Left renal cortex interstitium (tissue), 4 donors: ENCODE measurements around the gene TRIM32. TPM values are rescaled to one million over a fixed set of nuclear protein-coding genes. Genes with fewer than 3 reads are reported as not detected.

Experiments used
- DNase-seq, 4 donors: peaks; one replicate each; pipeline ENCODE4 v3.0.0-alpha.2; 2013; ENCODE audit warnings: low read depth in 4 of 4, low spot score in 2 of 4, missing footprints in 1 of 4
- polyA plus RNA-seq, 4 donors: library from polyadenylated mRNA; unstranded; fragments of 120-200 nt; gene quantifications; one replicate each; pipeline ENCODE4 v1.2.1, GENCODE V29; 2013; ENCODE audit not compliant: insufficient read length in 4 of 4

TRIM32 gene
- polyA plus RNA-seq, 4 donors, result 21.4 to 23.6 (median 22.2) TPM

- DNase-seq, result no peak
Observed at GRCh38 chr9:116701940-116702642, 15.0 kb downstream of the TRIM32 start.

DNA sequence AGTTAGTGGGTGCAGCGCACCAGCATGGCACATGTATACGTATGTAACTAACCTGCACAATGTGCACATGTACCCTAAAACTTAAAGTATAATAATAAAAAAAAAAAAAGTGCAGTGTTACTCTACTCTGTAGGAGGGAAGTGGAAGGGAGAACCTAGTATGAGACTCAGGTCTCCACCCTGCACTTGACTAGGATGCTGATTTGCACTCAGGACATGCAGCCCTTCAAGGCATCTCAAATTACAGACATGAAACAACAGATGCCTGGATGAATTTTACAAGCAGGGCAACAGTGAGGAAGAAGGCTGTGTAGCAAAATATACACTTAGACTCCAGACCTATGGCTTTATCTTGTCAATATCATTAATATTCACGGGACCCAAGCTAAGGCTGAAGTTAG, 16.5 kb downstream of the TRIM32 start:
- DNase-seq, result no peak

DNA sequence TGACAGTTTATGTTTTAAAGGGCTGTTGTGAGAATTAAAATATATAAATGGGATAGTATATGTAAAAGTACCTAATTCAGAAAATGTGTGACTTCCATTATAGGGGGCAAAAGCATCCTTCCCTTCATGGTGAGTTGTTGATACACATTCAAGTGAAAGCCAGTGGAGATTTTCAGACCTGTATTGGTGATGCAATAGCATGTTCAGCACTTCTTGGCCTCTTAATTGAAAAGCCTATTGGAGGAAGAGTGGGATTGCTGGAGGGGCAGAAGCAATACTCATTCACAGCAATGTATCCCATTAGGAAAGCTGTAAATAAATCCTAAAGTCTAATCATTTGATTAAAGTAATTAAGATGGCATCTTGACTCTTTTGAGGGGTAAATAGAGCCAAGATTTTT, 17.4 kb downstream of the TRIM32 start:
- no peak for DNase-seq

- no peak for DNase-seq
Observed at GRCh38 chr9:116705531-116705930, 18.4 kb downstream of the TRIM32 start.

- DNase-seq, result no peak
Observed at GRCh38 chr9:116706310-116707290, 19.5 kb downstream of the TRIM32 start.

DNA sequence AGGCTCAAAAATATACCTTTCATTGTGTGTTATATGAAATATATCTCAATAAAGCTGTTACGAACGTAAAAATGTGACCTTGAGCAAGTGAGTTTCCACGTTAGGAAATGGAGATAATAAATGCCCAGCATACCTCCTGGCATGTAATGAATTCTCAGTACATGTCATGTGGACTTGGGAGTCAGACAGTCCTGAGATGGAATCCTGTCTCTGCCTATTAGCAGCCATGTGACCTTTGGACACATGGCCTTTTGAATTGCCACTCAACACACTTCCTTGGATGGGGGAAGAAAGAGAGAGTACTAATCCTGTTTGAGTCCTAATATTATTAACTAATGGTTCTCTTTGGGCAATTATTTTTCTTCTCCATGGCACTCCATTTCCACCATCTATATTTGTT, 25.7 kb downstream of the TRIM32 start:
- no peak for DNase-seq

- DNase-seq, result no peak
Observed at GRCh38 chr9:116713271-116713670, 26.2 kb downstream of the TRIM32 start.

DNA sequence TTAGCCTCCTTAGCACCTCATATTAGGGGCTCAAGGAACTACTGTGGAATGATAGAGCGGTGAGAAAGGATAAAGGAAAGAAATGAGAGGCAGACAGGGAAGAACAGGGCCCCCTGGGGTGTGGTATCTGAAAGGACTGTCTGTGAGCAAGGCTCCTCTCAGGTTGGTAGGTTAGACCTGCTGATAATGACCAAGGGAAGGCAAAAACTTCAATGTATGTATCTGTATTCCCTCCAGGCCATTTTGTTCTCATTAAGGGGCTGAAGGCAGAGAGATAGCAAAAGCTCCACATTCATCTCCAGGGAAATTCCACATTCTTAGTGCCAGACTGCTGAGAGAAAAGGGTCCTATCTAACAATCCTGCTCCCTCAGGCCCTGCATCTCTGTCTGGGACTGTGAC, 28.6 kb downstream of the TRIM32 start:
- DNase-seq, result no peak

DNA sequence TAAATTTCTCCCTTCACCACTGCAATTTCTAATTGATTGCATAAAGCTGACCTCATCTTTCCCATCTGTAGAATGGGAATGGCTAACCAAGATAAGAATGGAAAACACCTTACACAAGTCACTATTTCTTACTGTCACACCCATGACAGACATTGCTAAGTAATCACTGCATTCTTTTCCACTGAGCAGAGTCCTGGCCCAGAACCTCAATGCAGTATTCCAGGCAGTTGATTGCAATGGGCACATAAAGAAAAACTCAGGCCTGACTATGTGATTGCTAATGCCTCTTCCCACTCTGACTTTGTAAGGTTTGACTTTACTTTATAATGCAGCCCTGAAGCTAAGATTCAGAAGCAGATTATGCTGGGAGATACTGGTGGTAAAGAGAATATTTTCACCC, 29.3 kb downstream of the TRIM32 start:
- DNase-seq, result no peak

DNA sequence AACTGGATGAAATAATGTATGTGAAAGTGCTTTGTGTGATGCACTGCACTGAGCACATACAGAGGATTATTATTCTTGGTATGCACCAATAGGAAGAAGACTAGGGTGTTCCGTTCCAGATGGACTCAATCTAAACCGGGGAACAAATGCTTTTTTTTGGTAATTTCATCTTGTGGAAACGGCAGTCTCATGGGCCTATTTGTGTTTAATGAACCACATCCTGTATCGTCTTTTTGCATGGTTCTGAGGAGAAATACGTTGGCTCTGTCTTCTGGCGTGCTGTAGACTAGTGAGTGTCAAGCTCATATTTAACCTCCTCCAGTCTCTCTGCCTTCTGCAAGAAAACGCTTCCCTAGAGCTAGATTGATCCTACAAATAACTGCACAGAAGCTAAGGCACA, 30.0 kb downstream of the TRIM32 start:
- peak in 2 of 4 donors; percentile 23 to 40 for DNase-seq

DNA sequence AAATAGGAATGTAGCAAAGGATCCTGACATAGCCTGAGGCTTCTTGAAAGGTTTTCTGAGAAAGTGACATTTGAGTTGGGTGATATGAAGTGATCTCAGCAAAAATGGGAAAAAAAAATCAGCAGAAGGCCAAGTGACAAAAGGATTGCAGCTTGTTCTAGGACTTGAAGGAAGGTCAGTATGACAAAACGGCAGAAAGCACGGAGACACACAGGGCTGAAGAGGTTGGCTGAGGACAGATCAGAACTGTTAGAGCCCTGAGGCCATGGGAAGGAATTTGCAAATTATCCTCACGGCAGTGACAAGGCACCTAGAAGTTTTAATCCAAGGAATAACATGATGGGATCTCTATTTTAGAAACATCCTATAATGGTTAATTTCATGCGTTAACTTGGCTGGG, 31.0 kb downstream of the TRIM32 start:
- DNase-seq, result no peak

DNA sequence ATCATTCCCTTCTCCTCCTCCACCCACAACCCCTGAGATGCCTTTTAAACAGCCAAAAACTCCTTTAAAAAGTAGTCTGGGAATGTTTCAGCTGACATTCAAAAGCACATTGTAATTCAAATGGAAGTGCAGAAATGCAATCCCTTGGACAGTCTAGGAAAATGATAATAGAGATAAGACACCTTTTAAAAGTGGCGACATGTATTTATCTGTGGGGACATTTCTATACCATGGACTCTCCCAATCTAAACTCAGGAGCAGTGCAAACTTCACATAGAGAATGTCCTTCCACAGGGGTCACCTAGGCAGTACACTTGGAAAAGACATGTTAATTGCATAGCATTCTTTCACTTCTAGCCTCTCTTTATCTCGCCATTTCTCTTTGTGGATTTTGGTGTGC, 33.0 kb downstream of the TRIM32 start:
- DNase-seq, result no peak

DNA sequence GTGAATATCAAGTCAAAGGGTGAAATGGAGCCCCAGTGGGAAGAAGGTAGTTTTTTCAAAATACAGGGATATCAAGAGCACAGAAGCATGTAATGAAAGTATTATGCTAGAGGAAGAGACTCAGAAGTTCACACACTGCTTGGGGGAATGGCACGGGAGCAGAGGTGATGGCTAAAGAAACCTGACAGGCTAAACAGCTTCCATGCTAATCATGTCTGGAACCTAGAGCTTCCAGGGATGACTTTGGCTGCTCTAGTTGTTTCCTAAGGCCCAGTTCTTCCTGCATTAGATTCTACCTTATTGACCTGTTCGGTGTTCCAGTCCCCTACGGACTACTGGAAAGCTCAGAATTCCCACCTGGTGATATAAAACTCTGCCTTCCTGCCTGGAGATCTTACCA, 34.3 kb downstream of the TRIM32 start:
- DNase-seq, result no peak

DNA sequence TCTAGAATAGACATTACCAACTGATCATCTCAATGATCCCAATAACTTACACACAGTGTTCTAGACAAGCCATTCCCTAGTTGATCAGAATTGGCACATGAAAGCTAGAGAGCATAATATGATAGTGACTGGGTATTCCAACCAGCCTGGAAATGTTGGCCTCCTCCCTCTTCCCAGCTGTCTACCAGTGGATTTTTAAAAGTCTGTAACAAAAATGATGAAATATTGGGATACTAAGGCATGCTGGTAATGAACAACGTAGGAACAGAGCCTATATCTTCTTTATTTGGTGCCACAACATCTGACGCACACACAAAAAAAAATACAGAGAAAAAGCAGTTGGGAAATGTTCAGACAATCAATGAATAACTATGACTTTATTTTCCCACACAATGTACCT, 34.8 kb downstream of the TRIM32 start:
- DNase-seq, result no peak

GRCh38 chr9:116724123-116724522, 37.0 kb downstream of the TRIM32 start:
- no peak for DNase-seq

- no peak for DNase-seq
Observed at GRCh38 chr9:116726602-116727001, 39.5 kb downstream of the TRIM32 start.

- no peak for DNase-seq
Observed at GRCh38 chr9:116733010-116733641, 46.0 kb downstream of the TRIM32 start.

DNA sequence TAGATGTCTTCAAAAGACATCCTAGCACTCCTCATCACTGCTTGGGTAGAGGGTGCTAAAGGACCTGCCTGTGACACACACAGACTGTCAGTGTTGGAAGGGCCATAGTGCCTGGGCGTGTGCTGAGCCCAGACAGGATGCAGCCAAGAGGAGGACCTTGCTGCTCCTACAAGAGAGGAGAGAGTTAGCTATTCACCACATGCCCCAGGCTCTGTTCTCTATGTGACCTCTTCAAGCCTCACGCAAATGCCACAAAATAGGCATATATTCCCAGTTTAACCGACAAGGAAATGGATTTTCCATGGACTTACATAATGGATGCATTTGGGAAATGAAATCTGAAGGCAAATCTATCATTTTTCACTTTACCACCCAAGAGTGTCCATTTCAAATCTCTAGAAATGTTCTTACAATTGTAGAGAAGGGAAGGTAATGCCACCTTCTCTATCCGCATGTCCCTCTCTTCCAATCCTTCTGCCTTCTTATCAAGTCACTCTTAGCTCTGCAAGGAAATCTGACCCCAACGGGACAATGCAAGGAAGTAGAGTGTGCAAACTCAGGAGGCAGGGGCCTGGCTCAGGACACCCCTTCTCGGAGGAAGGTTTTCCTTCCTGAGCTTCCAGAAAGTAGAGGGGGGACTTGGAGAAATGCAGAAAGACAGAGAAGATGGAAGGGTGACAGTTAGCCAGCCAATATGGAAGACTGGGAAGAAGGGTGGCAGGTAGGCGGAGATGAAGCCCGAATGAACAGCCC, 49.5 kb downstream of the TRIM32 start:
- DNase-seq, result no peak

DNA sequence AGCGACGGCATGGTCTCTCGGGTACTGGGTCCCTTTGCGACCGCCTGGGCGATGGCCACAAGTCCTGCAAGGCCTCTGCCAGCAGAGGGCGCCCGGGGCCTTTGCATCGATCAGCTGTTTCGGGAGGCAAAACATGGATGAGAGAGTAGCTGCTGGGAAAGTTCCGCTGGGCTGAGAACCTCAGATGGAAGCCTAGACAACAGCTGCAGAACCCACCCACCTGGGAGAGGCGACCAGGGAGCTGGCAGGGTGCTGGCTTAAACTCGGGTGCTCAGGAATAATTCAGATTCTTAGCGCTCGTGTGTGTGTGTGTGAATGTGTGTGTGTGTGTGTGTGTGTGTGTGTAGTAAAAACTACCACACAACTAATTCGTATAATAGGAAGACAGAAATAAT, 50.0 kb downstream of the TRIM32 start:
- DNase-seq, result peak; percentile 21 to 60 (median 56)

GRCh38 chr9:116741086-116741740, 54.1 kb downstream of the TRIM32 start:
- no peak for DNase-seq
